GM21619 (cell line): Measurements from ENCODE around the gene TAOK2.
"Not testable (repeated sequence)": the region's sequence is repeated elsewhere in the genome, so short reads cannot be mapped to it uniquely, and the experiment has no call there.

Experiments
- ATAC-seq: cut with Tn5 transposase; IDR thresholded peaks from one replicate; pipeline ENCODE4 v1.9.1; 2021; ENCODE audit not compliant: unreplicated experiment

The TAOK2 gene

GRCh38 chr16:29973384-29974246, at the start of gene TAOK2:
TSS of gene TAOK2 (plus strand) at chr16:29973868. CDS start at chr16:29977773, 3,905 bp downstream.
- ATAC-seq, result peak; percentile 80

GRCh38 chr16:29925105-29925756, 48.4 kb upstream of the TAOK2 start:
- no peak for ATAC-seq

- peak; percentile 82 for ATAC-seq
Measured at GRCh38 chr16:29925781-29926710, 47.6 kb upstream of the TAOK2 start, which contains the start of gene KCTD13. TSS of gene KCTD13 (minus strand) at chr16:29926226. CDS start at chr16:29926033, 193 bp downstream.

GRCh38 chr16:29926711-29927052, 47.0 kb upstream of the TAOK2 start:
- ATAC-seq, result no peak

- no peak for ATAC-seq
Measured at GRCh38 chr16:29927070-29927905, 46.4 kb upstream of the TAOK2 start.

GRCh38 chr16:29931750-29932149, 41.9 kb upstream of the TAOK2 start:
- ATAC-seq, result not testable (repeated sequence)

- ATAC-seq, result no peak
Measured at GRCh38 chr16:29940656-29941055, 33.0 kb upstream of the TAOK2 start.

- ATAC-seq, result no peak
Measured at GRCh38 chr16:29943846-29944799, 29.5 kb upstream of the TAOK2 start.

- no peak for ATAC-seq
Measured at GRCh38 chr16:29947897-29948296, 25.8 kb upstream of the TAOK2 start.

- ATAC-seq, result no peak
Measured at GRCh38 chr16:29950806-29951461, 22.7 kb upstream of the TAOK2 start.

GRCh38 chr16:29951625-29952365, 21.9 kb upstream of the TAOK2 start:
- ATAC-seq, result no peak

GRCh38 chr16:29958756-29959155, 14.9 kb upstream of the TAOK2 start:
- no peak for ATAC-seq

GRCh38 chr16:29959293-29959692, 14.4 kb upstream of the TAOK2 start:
- ATAC-seq, result no peak

GRCh38 chr16:29959821-29960220, 13.8 kb upstream of the TAOK2 start:
- ATAC-seq, result not testable (repeated sequence)

GRCh38 chr16:29961127-29961478, 12.6 kb upstream of the TAOK2 start:
- no peak for ATAC-seq

- ATAC-seq, result peak; percentile 72
Measured at GRCh38 chr16:29961479-29962343, 12.0 kb upstream of the TAOK2 start, which contains the start of gene TMEM219. TSS of gene TMEM219 (plus strand) at chr16:29962079. CDS start at chr16:29963144, 1,065 bp downstream.
